ENCODE results near the gene TPI1.
"Not testable (repeated sequence)": the region's sequence is repeated elsewhere in the genome, so short reads cannot be mapped to it uniquely, and the experiment has no call there.

Gene TPI1

GRCh38 chr12:6874015-6874368 is 6.7 kb downstream of the TPI1 start:
- H3K4me3 ChIP-seq (ENCODE audit: low read length), result peak overlapping the region; percentile 80
- not testable (repeated sequence) for H3K9me3 ChIP-seq (ENCODE audit: control insufficient read depth, low read depth, low read length); H3K4me1 ChIP-seq (ENCODE audit: control insufficient read depth, low read depth, low read length); H3K27me3 ChIP-seq (ENCODE audit: control insufficient read depth, insufficient read depth, low read length)
- H3K36me3 ChIP-seq (ENCODE audit: control insufficient read depth, low read depth, low read length), result peaks cover 19% of the 10 kb centered on the region
- H3K27ac ChIP-seq (ENCODE audit: low read length), result peak overlapping the region; percentile 41
- H3K9ac ChIP-seq (ENCODE audit: low read length), result peak overlapping the region; percentile 62

GRCh38 chr12:6879824-6880223 is 12.5 kb downstream of the TPI1 start:
- H3K9ac ChIP-seq (ENCODE audit: low read length); H3K36me3 ChIP-seq (ENCODE audit: control insufficient read depth, low read depth, low read length); H3K9me3 ChIP-seq (ENCODE audit: control insufficient read depth, low read depth, low read length); H3K4me3 ChIP-seq (ENCODE audit: low read length); H3K27me3 ChIP-seq (ENCODE audit: control insufficient read depth, insufficient read depth, low read length); H3K4me1 ChIP-seq (ENCODE audit: control insufficient read depth, low read depth, low read length); H3K27ac ChIP-seq (ENCODE audit: low read length): not testable (repeated sequence)

GRCh38 chr12:6883252-6883651 is 15.9 kb downstream of the TPI1 start:
- H3K9me3 ChIP-seq (ENCODE audit: control insufficient read depth, low read depth, low read length), result no peaks in the 10 kb centered on the region
- peaks cover 6% of the 10 kb centered on the region for H3K4me1 ChIP-seq (ENCODE audit: control insufficient read depth, low read depth, low read length)
- no peak overlapping the region for H3K4me3 ChIP-seq (ENCODE audit: low read length)
- no peaks in the 10 kb centered on the region for H3K27me3 ChIP-seq (ENCODE audit: control insufficient read depth, insufficient read depth, low read length)
- no peak overlapping the region for H3K9ac ChIP-seq (ENCODE audit: low read length)
- H3K36me3 ChIP-seq (ENCODE audit: control insufficient read depth, low read depth, low read length), result no peaks in the 10 kb centered on the region
- no peak overlapping the region for H3K27ac ChIP-seq (ENCODE audit: low read length)

- no peak overlapping the region for H3K9ac ChIP-seq (ENCODE audit: low read length)
- no peak overlapping the region for H3K4me3 ChIP-seq (ENCODE audit: low read length)
- H3K27ac ChIP-seq (ENCODE audit: low read length), result no peak overlapping the region
- peaks cover 6% of the 10 kb centered on the region for H3K4me1 ChIP-seq (ENCODE audit: control insufficient read depth, low read depth, low read length)
- H3K9me3 ChIP-seq (ENCODE audit: control insufficient read depth, low read depth, low read length), result no peaks in the 10 kb centered on the region
- H3K36me3 ChIP-seq (ENCODE audit: control insufficient read depth, low read depth, low read length), result no peaks in the 10 kb centered on the region
- no peaks in the 10 kb centered on the region for H3K27me3 ChIP-seq (ENCODE audit: control insufficient read depth, insufficient read depth, low read length)
Measured at GRCh38 chr12:6883683-6884082, 16.4 kb downstream of the TPI1 start.

- Histone ChIP-seq H3K27ac (ENCODE audit: low read length) (no peak overlapping the region), H3K4me1 (ENCODE audit: control insufficient read depth, low read depth, low read length) (peaks cover 6% of the 10 kb centered on the region)
Measured at GRCh38 chr12:6884539-6884938, 17.2 kb downstream of the TPI1 start.

GRCh38 chr12:6886206-6886999 is 19.1 kb downstream of the TPI1 start:
- not testable (repeated sequence) for H3K27me3 ChIP-seq (ENCODE audit: control insufficient read depth, insufficient read depth, low read length); H3K36me3 ChIP-seq (ENCODE audit: control insufficient read depth, low read depth, low read length); H3K9me3 ChIP-seq (ENCODE audit: control insufficient read depth, low read depth, low read length); H3K27ac ChIP-seq (ENCODE audit: low read length); H3K9ac ChIP-seq (ENCODE audit: low read length); H3K4me3 ChIP-seq (ENCODE audit: low read length)
- H3K4me1 ChIP-seq (ENCODE audit: control insufficient read depth, low read depth, low read length), result peaks cover 12% of the 10 kb centered on the region

More at GRCh38 chr12:6884539-6884938, 17.2 kb downstream of the TPI1 start:
- Histone ChIP-seq H3K9me3 (ENCODE audit: control insufficient read depth, low read depth, low read length) (no peaks in the 10 kb centered on the region), H3K9ac (ENCODE audit: low read length) (no peak overlapping the region), H3K4me3 (ENCODE audit: low read length) (no peak overlapping the region), H3K36me3 (ENCODE audit: control insufficient read depth, low read depth, low read length) (no peaks in the 10 kb centered on the region), H3K27me3 (ENCODE audit: control insufficient read depth, insufficient read depth, low read length) (no peaks in the 10 kb centered on the region)

GRCh38 chr12:6887460-6887859 is 20.1 kb downstream of the TPI1 start:
- H3K9ac ChIP-seq (ENCODE audit: low read length), result no peak overlapping the region

GRCh38 chr12:6888360-6888759 is 21.0 kb downstream of the TPI1 start:
- H3K27ac ChIP-seq (ENCODE audit: low read length), result no peak overlapping the region
- peaks cover 12% of the 10 kb centered on the region for H3K4me1 ChIP-seq (ENCODE audit: control insufficient read depth, low read depth, low read length)
- no peak overlapping the region for H3K4me3 ChIP-seq (ENCODE audit: low read length)

More at GRCh38 chr12:6887460-6887859, 20.1 kb downstream of the TPI1 start:
- H3K4me1 ChIP-seq (ENCODE audit: control insufficient read depth, low read depth, low read length), result peaks cover 12% of the 10 kb centered on the region
- no peaks in the 10 kb centered on the region for H3K36me3 ChIP-seq (ENCODE audit: control insufficient read depth, low read depth, low read length)
- no peak overlapping the region for H3K27ac ChIP-seq (ENCODE audit: low read length)
- no peaks in the 10 kb centered on the region for H3K9me3 ChIP-seq (ENCODE audit: control insufficient read depth, low read depth, low read length)
- H3K27me3 ChIP-seq (ENCODE audit: control insufficient read depth, insufficient read depth, low read length), result no peaks in the 10 kb centered on the region
- no peak overlapping the region for H3K4me3 ChIP-seq (ENCODE audit: low read length)

GRCh38 chr12:6888794-6889193 is 21.5 kb downstream of the TPI1 start:
- not testable (repeated sequence) for H3K4me3 ChIP-seq (ENCODE audit: low read length); H3K9ac ChIP-seq (ENCODE audit: low read length); H3K36me3 ChIP-seq (ENCODE audit: control insufficient read depth, low read depth, low read length); H3K27me3 ChIP-seq (ENCODE audit: control insufficient read depth, insufficient read depth, low read length); H3K27ac ChIP-seq (ENCODE audit: low read length); H3K9me3 ChIP-seq (ENCODE audit: control insufficient read depth, low read depth, low read length)
- peaks cover 12% of the 10 kb centered on the region for H3K4me1 ChIP-seq (ENCODE audit: control insufficient read depth, low read depth, low read length)

More at GRCh38 chr12:6888360-6888759, 21.0 kb downstream of the TPI1 start:
- no peak overlapping the region for H3K9ac ChIP-seq (ENCODE audit: low read length)
- no peaks in the 10 kb centered on the region for H3K36me3 ChIP-seq (ENCODE audit: control insufficient read depth, low read depth, low read length)
- H3K27me3 ChIP-seq (ENCODE audit: control insufficient read depth, insufficient read depth, low read length), result no peaks in the 10 kb centered on the region
- no peaks in the 10 kb centered on the region for H3K9me3 ChIP-seq (ENCODE audit: control insufficient read depth, low read depth, low read length)

- not testable (repeated sequence) for H3K27me3 ChIP-seq (ENCODE audit: control insufficient read depth, insufficient read depth, low read length); H3K36me3 ChIP-seq (ENCODE audit: control insufficient read depth, low read depth, low read length); H3K9me3 ChIP-seq (ENCODE audit: control insufficient read depth, low read depth, low read length)
- H3K4me3 ChIP-seq (ENCODE audit: low read length), result peak overlapping the region; percentile 62
- peak overlapping the region; percentile 91 for H3K9ac ChIP-seq (ENCODE audit: low read length)
- H3K4me1 ChIP-seq (ENCODE audit: control insufficient read depth, low read depth, low read length), result peaks cover 12% of the 10 kb centered on the region
- H3K27ac ChIP-seq (ENCODE audit: low read length), result peak overlapping the region; percentile 100
Measured at GRCh38 chr12:6889775-6890573, 22.6 kb downstream of the TPI1 start.

- H3K9me3 ChIP-seq (ENCODE audit: control insufficient read depth, low read depth, low read length), result no peaks in the 10 kb centered on the region
- H3K27ac ChIP-seq (ENCODE audit: low read length), result peak overlapping the region; percentile 100
- H3K27me3 ChIP-seq (ENCODE audit: control insufficient read depth, insufficient read depth, low read length), result no peaks in the 10 kb centered on the region
- H3K36me3 ChIP-seq (ENCODE audit: control insufficient read depth, low read depth, low read length), result no peaks in the 10 kb centered on the region
- H3K9ac ChIP-seq (ENCODE audit: low read length), result peak overlapping the region; percentile 91
- H3K4me1 ChIP-seq (ENCODE audit: control insufficient read depth, low read depth, low read length), result peaks cover 6% of the 10 kb centered on the region
- H3K4me3 ChIP-seq (ENCODE audit: low read length), result peak overlapping the region; percentile 82
Measured at GRCh38 chr12:6890789-6891645, 23.7 kb downstream of the TPI1 start.

All from iPS-18a (cell line).